SK-N-SH treated with all-trans-retinoic acid at 6 μM for 48 hours (cell line): ENCODE results near the gene SOX6.

Experiments used
- ATAC-seq: fragments of 200-7000 bp; cut with Tn5 transposase; 3 replicates; pipeline ENCODE4 v1.9.1; 2020; ENCODE audit warnings: mild to moderate bottlenecking, moderate library complexity
- ARNTL ChIP-seq: fragments of 450-650 bp; formaldehyde crosslinking; IDR thresholded peaks from 2 replicates; pipeline ENCODE4 v1.5.0; 2020; ENCODE audit warnings: low read depth, mild to moderate bottlenecking, moderate library complexity, borderline replicate concordance
- BACH2 ChIP-seq: fragments of 250-450 bp; sonication (Bioruptor Pico); IDR thresholded peaks from 2 replicates; pipeline ENCODE4 v1.9.0; 2021; ENCODE audit warnings: mild to moderate bottlenecking, borderline replicate concordance
- CSDC2 ChIP-seq: fragments of 250-450 bp; sonication (Bioruptor Pico); IDR thresholded peaks from 2 replicates; pipeline ENCODE4 v1.5.0; 2020; ENCODE audit warnings: mild to moderate bottlenecking, moderate library complexity
- ESRRG ChIP-seq: fragments of 250-450 bp; sonication (Bioruptor Pico); IDR thresholded peaks from 2 replicates; pipeline ENCODE4 v1.6.1; 2021; ENCODE audit warnings: mild to moderate bottlenecking
- GLIS3 ChIP-seq: fragments of 250-450 bp; sonication (Bioruptor Pico); IDR thresholded peaks from 2 replicates; pipeline ENCODE4 v1.5.0; 2020; ENCODE audit warnings: mild to moderate bottlenecking, moderate library complexity
- ISL1 ChIP-seq: fragments of 250-450 bp; sonication (Bioruptor Pico); IDR thresholded peaks from 2 replicates; pipeline ENCODE4 v2.1.2; 2022; ENCODE audit warnings: mild to moderate bottlenecking, moderate library complexity
- OSR1 ChIP-seq: fragments of 250-450 bp; sonication (Bioruptor Pico); IDR thresholded peaks from 2 replicates; pipeline ENCODE4 v1.8.0; 2022; ENCODE audit warnings: moderate library complexity, mild to moderate bottlenecking, inconsistent platforms
- POU6F1 ChIP-seq: fragments of 250-450 bp; sonication (Bioruptor Pico); IDR thresholded peaks from 2 replicates; pipeline ENCODE4 v1.8.0; 2021; ENCODE audit warnings: low read depth, mild to moderate bottlenecking, moderate library complexity, borderline replicate concordance
- PPARA ChIP-seq: fragments of 250-450 bp; sonication (Bioruptor Pico); IDR thresholded peaks from 2 replicates; pipeline ENCODE4 v1.5.0; 2020; ENCODE audit warnings: mild to moderate bottlenecking, borderline replicate concordance
- RARB ChIP-seq: fragments of 250-450 bp; sonication (Bioruptor Pico); IDR thresholded peaks from 2 replicates; pipeline ENCODE4 v1.8.0; 2021; ENCODE audit warnings: mild to moderate bottlenecking, moderate library complexity
- TCF4 ChIP-seq: fragments of 250-450 bp; sonication (Bioruptor Pico); IDR thresholded peaks from 2 replicates; pipeline ENCODE4 v1.8.0; 2021; ENCODE audit warnings: mild to moderate bottlenecking, moderate library complexity, borderline replicate concordance
- TOX ChIP-seq: fragments of 250-450 bp; sonication (Bioruptor Pico); IDR thresholded peaks from 2 replicates; pipeline ENCODE4 v1.8.0; 2021; ENCODE audit warnings: mild to moderate bottlenecking, moderate library complexity, borderline replicate concordance
- ZC3H10 ChIP-seq: fragments of 250-450 bp; sonication (Bioruptor Pico); IDR thresholded peaks from 2 replicates; pipeline ENCODE4 v1.5.1; 2021; ENCODE audit warnings: mild to moderate bottlenecking, moderate library complexity
- ZFP3 ChIP-seq: fragments of 250-450 bp; sonication (Bioruptor Pico); IDR thresholded peaks from 2 replicates; pipeline ENCODE4 v1.5.0; 2020; ENCODE audit warnings: mild to moderate bottlenecking, moderate library complexity
- ZFP30 ChIP-seq: fragments of 450-650 bp; formaldehyde crosslinking; IDR thresholded peaks from 2 replicates; pipeline ENCODE4 v1.5.0; 2022; ENCODE audit warnings: mild to moderate bottlenecking, moderate library complexity
- ZNF565 ChIP-seq: fragments of 450-650 bp; formaldehyde crosslinking; conservative IDR thresholded peaks from 2 replicates; pipeline ENCODE4 v1.5.0; 2020; ENCODE audit warnings: low read depth, mild to moderate bottlenecking, moderate library complexity
- ZNF8 ChIP-seq: fragments of 450-650 bp; formaldehyde crosslinking; IDR thresholded peaks from 2 replicates; pipeline ENCODE4 v1.5.0; 2020; ENCODE audit warnings: mild to moderate bottlenecking, moderate library complexity
- TF ChIP-seq, protein P1 (sequence below): fragments of 250-450 bp; sonication (Bioruptor Pico); IDR thresholded peaks from 2 replicates; pipeline ENCODE4 v1.5.0; 2020; ENCODE audit warnings: mild to moderate bottlenecking, moderate library complexity
- TF ChIP-seq, protein P2 (sequence below): fragments of 250-450 bp; sonication (Bioruptor Pico); IDR thresholded peaks from 2 replicates; pipeline ENCODE4 v1.5.1; 2021; ENCODE audit warnings: mild to moderate bottlenecking, moderate library complexity
- TF ChIP-seq, protein P3 (sequence below): fragments of 250-450 bp; sonication (Bioruptor Pico); IDR thresholded peaks from 2 replicates; pipeline ENCODE4 v1.5.1; 2020; ENCODE audit warnings: low read depth, mild to moderate bottlenecking, moderate library complexity
- TF ChIP-seq, protein P4 (sequence below): fragments of 250-450 bp; sonication (Bioruptor Pico); IDR thresholded peaks from 2 replicates; pipeline ENCODE4 v1.8.0; 2020; ENCODE audit warnings: mild to moderate bottlenecking, moderate library complexity, borderline replicate concordance

SOX6 gene

DNA sequence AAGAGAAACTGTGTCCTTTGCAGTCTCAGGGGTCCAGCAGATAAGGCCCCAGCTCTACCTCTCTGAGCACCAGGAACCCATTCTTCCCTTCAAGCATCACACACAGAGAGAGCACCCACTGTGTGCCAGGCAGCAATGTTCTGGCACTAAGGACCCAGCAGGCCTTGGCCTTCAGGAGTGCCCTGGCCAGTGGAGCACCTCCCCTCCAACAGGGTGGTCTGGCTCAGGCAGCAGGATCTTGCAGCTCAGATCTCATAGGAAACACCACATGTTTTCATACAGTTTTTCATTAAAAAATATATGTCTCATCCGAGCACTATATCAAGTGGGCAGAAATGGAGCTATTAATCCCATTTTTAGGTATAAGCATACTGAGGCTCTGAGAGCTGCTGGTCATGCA, 410.6 kb downstream of the SOX6 start:
- ATAC-seq = no peak
- TF ChIP-seq POU6F1 (CRISPR knock-in tag) = no peak
- TF ChIP-seq, protein P1, sequence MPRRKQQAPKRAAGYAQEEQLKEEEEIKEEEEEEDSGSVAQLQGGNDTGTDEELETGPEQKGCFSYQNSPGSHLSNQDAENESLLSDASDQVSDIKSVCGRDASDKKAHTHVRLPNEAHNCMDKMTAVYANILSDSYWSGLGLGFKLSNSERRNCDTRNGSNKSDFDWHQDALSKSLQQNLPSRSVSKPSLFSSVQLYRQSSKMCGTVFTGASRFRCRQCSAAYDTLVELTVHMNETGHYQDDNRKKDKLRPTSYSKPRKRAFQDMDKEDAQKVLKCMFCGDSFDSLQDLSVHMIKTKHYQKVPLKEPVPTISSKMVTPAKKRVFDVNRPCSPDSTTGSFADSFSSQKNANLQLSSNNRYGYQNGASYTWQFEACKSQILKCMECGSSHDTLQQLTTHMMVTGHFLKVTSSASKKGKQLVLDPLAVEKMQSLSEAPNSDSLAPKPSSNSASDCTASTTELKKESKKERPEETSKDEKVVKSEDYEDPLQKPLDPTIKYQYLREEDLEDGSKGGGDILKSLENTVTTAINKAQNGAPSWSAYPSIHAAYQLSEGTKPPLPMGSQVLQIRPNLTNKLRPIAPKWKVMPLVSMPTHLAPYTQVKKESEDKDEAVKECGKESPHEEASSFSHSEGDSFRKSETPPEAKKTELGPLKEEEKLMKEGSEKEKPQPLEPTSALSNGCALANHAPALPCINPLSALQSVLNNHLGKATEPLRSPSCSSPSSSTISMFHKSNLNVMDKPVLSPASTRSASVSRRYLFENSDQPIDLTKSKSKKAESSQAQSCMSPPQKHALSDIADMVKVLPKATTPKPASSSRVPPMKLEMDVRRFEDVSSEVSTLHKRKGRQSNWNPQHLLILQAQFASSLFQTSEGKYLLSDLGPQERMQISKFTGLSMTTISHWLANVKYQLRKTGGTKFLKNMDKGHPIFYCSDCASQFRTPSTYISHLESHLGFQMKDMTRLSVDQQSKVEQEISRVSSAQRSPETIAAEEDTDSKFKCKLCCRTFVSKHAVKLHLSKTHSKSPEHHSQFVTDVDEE (CRISPR knock-in tag) = no peak
- TF ChIP-seq, protein P2, sequence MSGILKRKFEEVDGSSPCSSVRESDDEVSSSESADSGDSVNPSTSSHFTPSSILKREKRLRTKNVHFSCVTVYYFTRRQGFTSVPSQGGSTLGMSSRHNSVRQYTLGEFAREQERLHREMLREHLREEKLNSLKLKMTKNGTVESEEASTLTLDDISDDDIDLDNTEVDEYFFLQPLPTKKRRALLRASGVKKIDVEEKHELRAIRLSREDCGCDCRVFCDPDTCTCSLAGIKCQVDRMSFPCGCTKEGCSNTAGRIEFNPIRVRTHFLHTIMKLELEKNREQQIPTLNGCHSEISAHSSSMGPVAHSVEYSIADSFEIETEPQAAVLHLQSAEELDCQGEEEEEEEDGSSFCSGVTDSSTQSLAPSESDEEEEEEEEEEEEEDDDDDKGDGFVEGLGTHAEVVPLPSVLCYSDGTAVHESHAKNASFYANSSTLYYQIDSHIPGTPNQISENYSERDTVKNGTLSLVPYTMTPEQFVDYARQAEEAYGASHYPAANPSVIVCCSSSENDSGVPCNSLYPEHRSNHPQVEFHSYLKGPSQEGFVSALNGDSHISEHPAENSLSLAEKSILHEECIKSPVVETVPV (CRISPR knock-in tag) = no peak
- no peak for TF ChIP-seq ZNF565
- no peak for TF ChIP-seq BACH2 (CRISPR knock-in tag)
- TF ChIP-seq OSR1 (CRISPR knock-in tag) = no peak
- no peak for TF ChIP-seq ZC3H10 (CRISPR knock-in tag)
- no peak for TF ChIP-seq ZNF8 (CRISPR knock-in tag)
- TF ChIP-seq ARNTL (CRISPR knock-in tag) = no peak
- no peak for TF ChIP-seq ISL1 (CRISPR knock-in tag)
- TF ChIP-seq, protein P3, sequence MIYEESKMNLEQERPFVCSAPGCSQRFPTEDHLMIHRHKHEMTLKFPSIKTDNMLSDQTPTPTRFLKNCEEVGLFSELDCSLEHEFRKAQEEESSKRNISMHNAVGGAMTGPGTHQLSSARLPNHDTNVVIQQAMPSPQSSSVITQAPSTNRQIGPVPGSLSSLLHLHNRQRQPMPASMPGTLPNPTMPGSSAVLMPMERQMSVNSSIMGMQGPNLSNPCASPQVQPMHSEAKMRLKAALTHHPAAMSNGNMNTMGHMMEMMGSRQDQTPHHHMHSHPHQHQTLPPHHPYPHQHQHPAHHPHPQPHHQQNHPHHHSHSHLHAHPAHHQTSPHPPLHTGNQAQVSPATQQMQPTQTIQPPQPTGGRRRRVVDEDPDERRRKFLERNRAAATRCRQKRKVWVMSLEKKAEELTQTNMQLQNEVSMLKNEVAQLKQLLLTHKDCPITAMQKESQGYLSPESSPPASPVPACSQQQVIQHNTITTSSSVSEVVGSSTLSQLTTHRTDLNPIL (CRISPR knock-in tag) = no peak
- TF ChIP-seq GLIS3 (CRISPR knock-in tag) = no peak
- TF ChIP-seq TOX (CRISPR knock-in tag) = no peak
- TF ChIP-seq ZFP3 (CRISPR knock-in tag) = no peak
- TF ChIP-seq ESRRG = no peak
- no peak for TF ChIP-seq RARB (CRISPR knock-in tag)
- no peak for TF ChIP-seq CSDC2
- no peak for TF ChIP-seq ZFP30 (CRISPR knock-in tag)

GRCh38 chr11:15944460-15944859, 411.9 kb downstream of the SOX6 start:
- ATAC-seq = no peak
- TF ChIP-seq ARNTL (CRISPR knock-in tag) = no peak
- TF ChIP-seq RARB (CRISPR knock-in tag) = no peak
- TF ChIP-seq ZFP30 (CRISPR knock-in tag) = no peak
- TF ChIP-seq, protein P1 (CRISPR knock-in tag) = no peak
- TF ChIP-seq ZNF8 (CRISPR knock-in tag) = no peak
- TF ChIP-seq TOX (CRISPR knock-in tag) = no peak
- no peak for TF ChIP-seq TCF4
- TF ChIP-seq BACH2 (CRISPR knock-in tag) = no peak
- TF ChIP-seq PPARA = no peak
- TF ChIP-seq, protein P3 (CRISPR knock-in tag) = no peak
- TF ChIP-seq ESRRG = no peak
- no peak for TF ChIP-seq OSR1 (CRISPR knock-in tag)
- TF ChIP-seq, protein P4, sequence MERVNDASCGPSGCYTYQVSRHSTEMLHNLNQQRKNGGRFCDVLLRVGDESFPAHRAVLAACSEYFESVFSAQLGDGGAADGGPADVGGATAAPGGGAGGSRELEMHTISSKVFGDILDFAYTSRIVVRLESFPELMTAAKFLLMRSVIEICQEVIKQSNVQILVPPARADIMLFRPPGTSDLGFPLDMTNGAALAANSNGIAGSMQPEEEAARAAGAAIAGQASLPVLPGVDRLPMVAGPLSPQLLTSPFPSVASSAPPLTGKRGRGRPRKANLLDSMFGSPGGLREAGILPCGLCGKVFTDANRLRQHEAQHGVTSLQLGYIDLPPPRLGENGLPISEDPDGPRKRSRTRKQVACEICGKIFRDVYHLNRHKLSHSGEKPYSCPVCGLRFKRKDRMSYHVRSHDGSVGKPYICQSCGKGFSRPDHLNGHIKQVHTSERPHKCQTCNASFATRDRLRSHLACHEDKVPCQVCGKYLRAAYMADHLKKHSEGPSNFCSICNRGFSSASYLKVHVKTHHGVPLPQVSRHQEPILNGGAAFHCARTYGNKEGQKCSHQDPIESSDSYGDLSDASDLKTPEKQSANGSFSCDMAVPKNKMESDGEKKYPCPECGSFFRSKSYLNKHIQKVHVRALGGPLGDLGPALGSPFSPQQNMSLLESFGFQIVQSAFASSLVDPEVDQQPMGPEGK (CRISPR knock-in tag) = no peak
- TF ChIP-seq CSDC2 = no peak
- no peak for TF ChIP-seq GLIS3 (CRISPR knock-in tag)
- TF ChIP-seq POU6F1 (CRISPR knock-in tag) = no peak
- no peak for TF ChIP-seq ZC3H10 (CRISPR knock-in tag)
- no peak for TF ChIP-seq ZNF565
